Ishikawa (cell line): ENCODE measurements around the gene RGS14.

Source experiments
- CEBPB ChIP-seq: IDR thresholded peaks from 2 replicates; pipeline ENCODE4 v1.6.1; 2012
- CREB1 ChIP-seq: IDR thresholded peaks from 2 replicates; pipeline ENCODE4 v1.6.1; 2012; ENCODE audit warnings: low read depth
- EGR1 ChIP-seq: IDR thresholded peaks from 2 replicates; pipeline ENCODE4 v1.6.1; 2012
- EP300 ChIP-seq: IDR thresholded peaks from 2 replicates; pipeline ENCODE4 v1.6.1; 2012; ENCODE audit warnings: borderline replicate concordance
- MAX ChIP-seq: IDR thresholded peaks from 2 replicates; pipeline ENCODE4 v1.6.1; 2012
- NFIC ChIP-seq: IDR thresholded peaks from 2 replicates; pipeline ENCODE4 v1.6.1; 2012
- RAD21 ChIP-seq: IDR thresholded peaks from 2 replicates; pipeline ENCODE4 v1.6.1; 2012; ENCODE audit warnings: low read depth
- YY1 ChIP-seq: IDR thresholded peaks from 2 replicates; pipeline ENCODE4 v1.6.1; 2012; ENCODE audit warnings: low read depth

GRCh38 chr5:177396078-177396477 is 38.4 kb downstream of the RGS14 start:
- TF ChIP-seq YY1 = no peak
- TF ChIP-seq EGR1 = no peak
- no peak for TF ChIP-seq CREB1
- no peak for TF ChIP-seq RAD21
- no peak for TF ChIP-seq MAX
- TF ChIP-seq EP300 = no peak
- no peak for TF ChIP-seq NFIC
- no peak for TF ChIP-seq CEBPB
